HuH-7 (cell line): Measurements from ENCODE around the gene CDK2AP2.
A peak's percentile ranks its signal among the peaks of the same experiment; 100 is the strongest.
"Not testable (repeated sequence)": the region's sequence is repeated elsewhere in the genome, so short reads cannot be mapped to it uniquely, and the experiment has no call there.

Experiments used
- DNase-seq: peaks from one replicate; pipeline ENCODE4 v3.0.0; 2011; ENCODE audit warnings: low spot score

Gene CDK2AP2

DNA sequence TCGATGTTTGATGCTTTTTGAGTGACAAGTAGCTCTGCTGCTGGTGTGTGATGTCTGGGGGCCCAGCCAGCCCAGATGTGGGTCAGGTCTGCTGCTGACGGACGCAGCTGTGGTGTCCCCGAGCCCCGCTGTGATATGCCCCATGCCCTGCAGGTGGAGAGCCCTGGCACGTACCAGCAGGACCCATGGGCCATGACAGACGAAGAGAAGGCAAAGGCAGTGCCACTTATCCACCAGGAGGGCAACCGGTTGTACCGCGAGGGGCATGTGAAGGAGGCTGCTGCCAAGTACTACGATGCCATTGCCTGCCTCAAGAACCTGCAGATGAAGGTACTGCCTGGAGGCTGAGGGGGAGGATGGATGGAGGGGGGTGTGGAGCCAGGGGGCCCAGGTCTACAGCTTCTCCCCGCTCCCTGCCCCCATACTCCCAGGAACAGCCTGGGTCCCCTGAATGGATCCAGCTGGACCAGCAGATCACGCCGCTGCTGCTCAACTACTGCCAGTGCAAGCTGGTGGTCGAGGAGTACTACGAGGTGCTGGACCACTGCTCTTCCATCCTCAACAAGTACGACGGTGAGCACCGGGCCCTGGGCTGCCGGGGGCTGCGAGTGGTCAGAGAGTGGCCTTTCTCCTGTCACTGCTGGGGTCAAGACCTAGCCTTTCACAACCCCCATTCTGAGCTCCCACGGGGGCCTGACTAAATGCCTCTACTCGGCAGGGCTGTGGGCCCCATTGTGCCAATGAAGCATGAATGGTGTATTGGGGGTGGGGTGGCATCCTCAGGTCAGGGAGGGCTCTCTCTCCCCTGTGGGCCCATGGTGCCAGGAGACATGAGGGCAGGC lies 17.9 kb downstream of the CDK2AP2 start:
- DNase-seq, result no peak

GRCh38 chr11:67489203-67489884 lies 18.6 kb downstream of the CDK2AP2 start:
- DNase-seq, result no peak

DNA sequence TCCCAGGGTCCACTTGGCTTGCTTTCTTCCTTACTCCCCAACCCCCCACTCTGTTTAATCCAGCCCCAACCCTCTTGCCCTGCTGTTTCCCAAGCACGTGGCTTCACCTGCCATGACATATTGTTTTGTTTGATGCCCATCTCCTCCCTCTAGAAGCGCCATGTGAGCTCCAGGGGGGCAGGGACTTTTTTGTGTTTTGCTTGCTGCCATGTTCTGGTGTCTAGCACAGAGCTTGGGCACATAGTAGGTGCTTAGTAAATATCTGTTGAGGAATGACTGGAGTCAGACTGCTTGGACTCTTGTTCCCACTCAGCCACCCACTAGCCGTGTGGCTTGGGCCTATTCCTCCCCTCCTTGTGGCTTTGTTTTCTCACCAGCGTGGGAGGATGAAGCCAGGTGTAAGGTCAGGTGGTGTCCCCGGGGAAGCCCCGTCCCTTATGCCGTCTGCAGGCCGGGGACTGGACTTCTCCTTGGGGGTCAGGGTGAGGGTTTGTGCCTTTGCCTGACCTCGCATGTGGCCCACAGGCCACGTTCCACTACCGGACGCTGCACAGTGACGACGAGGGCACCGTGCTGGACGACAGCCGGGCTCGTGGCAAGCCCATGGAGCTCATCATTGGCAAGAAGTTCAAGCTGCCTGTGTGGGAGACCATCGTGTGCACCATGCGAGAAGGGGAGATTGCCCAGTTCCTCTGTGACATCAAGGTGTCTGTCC lies 21.3 kb downstream of the CDK2AP2 start:
- no peak for DNase-seq

DNA sequence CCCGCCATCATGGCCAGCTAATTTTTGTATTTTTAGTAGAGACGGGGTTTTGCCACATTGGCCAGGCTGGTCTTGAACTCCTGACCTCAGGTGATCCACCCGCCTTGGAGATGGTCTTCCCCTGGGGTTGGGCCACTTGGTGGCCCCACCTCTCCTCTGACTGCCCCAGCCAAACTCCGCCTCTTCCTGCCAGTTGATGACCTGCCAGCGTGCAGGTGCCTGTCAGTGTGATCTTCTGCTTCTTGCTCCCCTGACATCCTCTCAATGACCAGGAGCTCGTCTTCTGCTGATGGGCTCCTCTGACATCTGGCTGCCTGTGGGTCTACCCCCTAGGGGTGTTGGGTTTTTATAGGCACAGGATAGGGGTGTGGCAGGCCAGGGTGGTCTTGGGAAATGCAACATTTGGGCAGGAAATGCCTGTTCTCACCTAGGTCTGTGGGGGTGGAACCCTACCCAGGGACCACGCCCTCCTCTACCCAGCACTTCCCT lies 22.0 kb downstream of the CDK2AP2 start:
- not testable (repeated sequence) for DNase-seq

- DNase-seq, result no peak
These were observed 23.1 kb downstream of the CDK2AP2 start for GRCh38 chr11:67484847-67485311.

GRCh38 chr11:67483831-67484665 lies 23.9 kb downstream of the CDK2AP2 start:
- DNase-seq, result no peak

GRCh38 chr11:67482827-67483798 lies 24.8 kb downstream of the CDK2AP2 start, which contains the start of gene AIP:
AIP (plus strand) TSS chr11:67483026; CDS start chr11:67483159, 133 bp downstream.
- DNase-seq, result peak; percentile 100

- DNase-seq, result no peak
These were observed 25.6 kb downstream of the CDK2AP2 start for GRCh38 chr11:67482275-67482826.

DNA sequence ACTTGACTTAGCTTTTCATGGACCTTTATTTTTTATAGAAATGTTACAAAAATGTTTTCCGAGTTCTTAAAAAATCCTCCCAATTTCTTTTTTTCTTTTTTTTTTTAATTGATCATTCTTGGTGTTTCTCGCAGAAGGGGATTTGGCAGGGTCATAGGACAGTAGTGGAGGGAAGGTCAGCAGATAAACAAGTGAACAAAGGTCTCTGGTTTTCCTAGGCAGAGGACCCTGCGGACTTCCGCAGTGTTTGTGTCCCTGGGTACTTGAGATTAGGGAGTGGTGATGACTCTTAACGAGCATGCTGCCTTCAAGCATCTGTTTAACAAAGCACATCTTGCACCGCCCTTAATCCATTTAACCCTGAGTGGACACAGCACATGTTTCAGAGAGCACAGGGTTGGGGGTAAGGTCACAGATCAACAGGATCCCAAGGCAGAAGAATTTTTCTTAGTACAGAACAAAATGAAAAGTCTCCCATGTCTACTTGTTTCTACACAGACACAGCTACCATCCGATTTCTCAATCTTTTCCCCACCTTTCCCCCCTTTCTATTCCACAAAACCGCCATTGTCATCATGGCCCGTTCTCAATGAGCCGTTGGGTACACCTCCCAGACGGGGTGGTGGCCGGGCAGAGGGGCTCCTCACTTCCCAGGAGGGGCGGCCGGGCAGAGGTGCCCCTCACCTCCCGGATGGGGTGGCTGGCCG lies 30.5 kb downstream of the CDK2AP2 start:
- DNase-seq, result not testable (repeated sequence)

GRCh38 chr11:67476692-67477091 lies 31.3 kb downstream of the CDK2AP2 start:
- DNase-seq, result not testable (repeated sequence)

DNA sequence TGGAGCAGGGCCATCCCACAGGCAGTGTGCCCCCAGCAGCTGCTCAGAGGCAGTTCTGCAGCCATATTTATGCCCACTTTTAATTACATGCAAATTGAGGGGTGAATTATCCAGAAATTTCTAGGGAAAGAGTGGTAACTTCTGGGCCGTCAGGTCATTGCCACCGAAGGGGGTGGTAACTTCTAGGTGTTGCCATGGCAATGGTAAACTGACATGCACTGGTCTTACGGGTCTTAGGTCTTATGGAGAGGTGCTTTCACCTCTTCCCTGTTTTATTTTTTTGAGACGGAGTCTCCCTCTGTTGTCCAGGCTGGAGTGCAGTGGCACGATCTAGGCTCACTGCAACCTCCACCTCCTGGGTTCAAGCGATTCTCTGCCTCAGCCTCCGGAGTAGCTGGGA lies 35.1 kb downstream of the CDK2AP2 start:
- DNase-seq, result no peak

- no peak for DNase-seq
These were observed 37.5 kb downstream of the CDK2AP2 start for GRCh38 chr11:67470337-67471002.

DNA sequence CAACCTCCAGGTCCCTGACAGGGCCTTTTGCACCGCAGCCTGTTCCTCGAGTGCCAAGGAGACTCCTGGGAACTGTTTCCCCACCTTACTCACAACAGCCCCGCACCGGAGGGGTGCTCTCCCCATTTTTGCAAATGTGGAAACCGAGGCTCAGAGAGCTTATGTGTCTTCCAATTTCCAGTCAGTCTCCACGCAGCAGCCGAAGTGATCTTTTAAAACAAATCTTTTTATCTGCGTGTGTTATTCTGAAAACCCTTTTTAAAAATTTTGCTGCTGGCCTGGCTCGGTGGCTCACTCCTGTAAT lies 38.5 kb downstream of the CDK2AP2 start:
- DNase-seq, result no peak

GRCh38 chr11:67468759-67469507 lies 39.0 kb downstream of the CDK2AP2 start, which contains the start of gene TMEM134:
TMEM134 (minus strand) TSS chr11:67469251; CDS start chr11:67469192, 59 bp downstream.
- peak; percentile 100 for DNase-seq

- DNase-seq, result no peak
These were observed 39.6 kb downstream of the CDK2AP2 start for GRCh38 chr11:67468456-67468758.

DNA sequence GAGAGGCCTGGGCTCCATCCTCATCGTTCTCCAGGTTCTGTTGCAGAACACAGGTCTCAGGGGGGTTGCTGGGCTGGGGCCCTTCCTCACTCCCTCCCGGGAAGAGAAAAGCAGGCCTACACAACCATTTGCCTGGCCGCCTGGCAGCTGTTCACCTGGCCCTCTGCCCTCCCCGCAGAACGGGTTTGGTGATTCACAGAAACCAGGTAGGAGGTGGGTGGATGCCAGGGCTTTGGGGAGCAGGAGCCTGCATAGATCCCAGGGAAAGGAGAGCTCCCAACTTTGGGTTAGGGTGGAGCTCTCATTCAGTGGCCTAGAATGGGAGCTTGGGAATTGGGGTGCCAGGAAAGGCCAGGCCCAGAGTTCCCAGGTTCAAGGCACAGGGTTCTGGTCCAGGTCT lies 39.9 kb downstream of the CDK2AP2 start:
- DNase-seq, result no peak

DNA sequence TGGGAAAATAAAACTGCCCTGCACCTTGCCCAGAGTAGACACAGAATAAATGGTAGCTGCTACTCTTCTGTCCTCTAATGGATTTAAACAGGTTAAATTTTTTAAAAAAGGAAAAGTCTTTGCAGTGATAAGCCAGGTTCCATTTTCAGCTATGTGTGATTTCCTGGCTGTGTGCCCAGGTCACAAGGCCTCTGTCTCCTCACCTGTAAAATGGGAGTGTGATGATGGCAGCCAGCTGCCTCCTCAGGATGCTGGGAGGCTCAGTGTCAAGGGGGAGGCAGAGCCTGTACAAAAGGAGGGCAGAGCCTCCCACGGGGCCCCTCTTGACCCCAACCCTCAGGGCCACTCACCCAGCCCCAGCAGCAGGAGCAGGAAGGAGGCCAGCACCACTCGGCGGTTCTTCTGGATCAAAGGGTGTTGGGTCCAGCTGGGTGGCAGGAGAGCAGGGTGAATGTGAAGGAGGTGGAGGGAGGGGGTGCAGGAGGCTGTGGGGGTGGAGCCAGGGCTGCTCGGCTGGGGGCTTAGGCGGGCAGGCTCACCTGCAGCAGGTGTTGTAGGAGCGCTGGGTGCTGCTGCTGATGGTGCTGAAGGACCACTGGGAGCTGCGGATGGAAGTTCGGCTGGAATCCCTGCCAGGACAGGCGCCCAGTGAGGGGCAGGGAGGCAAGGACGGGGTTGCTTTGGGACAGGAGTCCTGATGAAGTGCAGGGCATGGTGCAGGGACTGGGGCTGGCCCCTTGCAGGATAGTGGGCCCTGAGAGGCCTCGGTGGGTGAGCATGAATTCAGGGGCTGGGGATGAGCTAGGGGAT lies 40.8 kb downstream of the CDK2AP2 start:
- DNase-seq, result no peak
